CD4-positive, alpha-beta T cell (primary cell): ENCODE data around the gene OPCML. TPM values are rescaled to one million over a fixed set of nuclear protein-coding genes. Genes with fewer than 3 reads are reported as not detected.

ENCODE experiments used
- ATAC-seq: fragments of 200-7000 bp; cut with Tn5 transposase; one replicate; pipeline ENCODE4 v1.10.0; 2022; ENCODE audit warnings: mild to moderate bottlenecking; ENCODE audit not compliant: poor library complexity
- CTCF ChIA-PET: fragments of 350-600 bp; sonication (Branson Sonifier 250); formaldehyde crosslinking; loops from one replicate; lab custom pipeline; 2021; ENCODE audit warnings: antibody characterized with exemption, inconsistent platforms; lab: Charles Lee
- POLR2A ChIA-PET: fragments of 350-600 bp; sonication (Branson Sonifier 250); formaldehyde crosslinking; loops from one replicate; lab custom pipeline; 2021; ENCODE audit warnings: antibody characterized with exemption, inconsistent platforms; lab: Charles Lee
- DNase-seq, 14 experiments: peaks; one replicate each; pipeline ENCODE4 v3.0.0-alpha.2; 2013 to 2020; ENCODE audit warnings: mixed read lengths in 2 of 14
- H3K27ac ChIP-seq, 2 donors: one replicate each; pipeline versions ENCODE4 v1.5.1 to v1.7.0; 2013; ENCODE audit warnings: low read length in 2 of 2, low read depth in 1 of 2, mild to moderate bottlenecking in 1 of 2
- H3K27me3 ChIP-seq, 2 experiments: 1 replicate in 1 of 2; 2 replicates in 1 of 2; pipeline versions ENCODE4 v1.6.1 to v1.7.0; 2013; ENCODE audit warnings: low read length in 2 of 2, control low read depth in 1 of 2, mild to moderate bottlenecking in 1 of 2, moderate library complexity in 1 of 2; ENCODE audit not compliant: insufficient read depth in 2 of 2, control insufficient read depth in 1 of 2
- H3K36me3 ChIP-seq: one replicate; pipeline ENCODE4 v1.6.1; 2013; ENCODE audit warnings: low read length, control low read depth; ENCODE audit not compliant: insufficient read depth
- H3K4me1 ChIP-seq: one replicate; pipeline ENCODE4 v1.6.1; 2013; ENCODE audit warnings: low read length, control low read depth; ENCODE audit not compliant: insufficient read depth
- H3K4me3 ChIP-seq: one replicate; pipeline ENCODE4 v1.5.1; 2013; ENCODE audit warnings: mild to moderate bottlenecking, low read length, moderate library complexity
- H3K9me3 ChIP-seq, 2 experiments: 1 replicate in 1 of 2; 2 replicates in 1 of 2; pipeline versions ENCODE4 v1.6.1 to v1.7.0; 2013; ENCODE audit warnings: low read length in 2 of 2, mild to moderate bottlenecking in 2 of 2, control low read depth in 1 of 2, moderate library complexity in 1 of 2; ENCODE audit not compliant: control insufficient read depth in 1 of 2, insufficient read depth in 1 of 2
- H3K27ac Mint-ChIP-seq: one replicate; pipeline ENCODE4 v1.8.0; 2020; ENCODE audit warnings: mixed read lengths
- H3K27me3 Mint-ChIP-seq: one replicate; pipeline ENCODE4 v1.8.0; 2021; ENCODE audit warnings: mixed read lengths
- H3K36me3 Mint-ChIP-seq: one replicate; pipeline ENCODE4 v1.8.0; 2021; ENCODE audit warnings: low read depth, mixed read lengths
- H3K4me1 Mint-ChIP-seq: one replicate; pipeline ENCODE4 v1.8.0; 2021; ENCODE audit warnings: low read depth, mixed read lengths
- H3K4me3 Mint-ChIP-seq: one replicate; pipeline ENCODE4 v1.8.0; 2020; ENCODE audit warnings: mild to moderate bottlenecking, mixed read lengths
- H3K9me3 Mint-ChIP-seq: one replicate; pipeline ENCODE4 v1.8.0; 2020; ENCODE audit warnings: mixed read lengths
- CTCF ChIP-seq: fragments of 200-600 bp; IDR thresholded peaks from one replicate; pipeline ENCODE4 v1.8.0; 2022; ENCODE audit warnings: antibody characterized with exemption, mild to moderate bottlenecking
- intact Hi-C, 2 experiments: fragments of 100-400 bp; cut with DNase I in 1 of 2; cut with micrococcal nuclease in 1 of 2; formaldehyde crosslinking; loops; one replicate each; pipeline versions ENCODE4 v1.15.1 to v1.9.0; 2023 to 2025; cut with DNase I, micrococcal nuclease
- total RNA-seq, 174 experiments: library from RNA in 2 of 174; stranded (reverse) in 2 of 174; gene quantifications; one replicate each; pipeline ENCODE4 v1.2.3 and lab custom pipeline; 2021 to 2026

The OPCML gene
- total RNA-seq, 2 experiments from 2014 or later, result not detected

GRCh38 chr11:133191931-133192330, 340.4 kb downstream of the OPCML start:
- no peak for ATAC-seq
- Histone ChIP-seq H3K36me3 (no peaks in the 10 kb centered on the region), H3K4me3 (no peak overlapping the region), H3K27ac (no peak overlapping the region), H3K4me1 (no peaks in the 10 kb centered on the region), H3K9me3 (peaks cover 0 to 5% of the 10 kb centered on the region in 2 experiments), H3K27me3 (peaks cover 0 to 2% of the 10 kb centered on the region in 2 experiments)
- intact Hi-C loops, result no loop called here
- Mint-ChIP-seq H3K27me3 (peaks cover 23% of the 10 kb centered on the region), H3K27ac (no peak overlapping the region), H3K36me3 (no peaks in the 10 kb centered on the region), H3K9me3 (no peaks in the 10 kb centered on the region), H3K4me1 (no peaks in the 10 kb centered on the region), H3K4me3 (no peak overlapping the region)
- DNase-seq, result no peak
- ChIA-PET CTCF (no interaction called here), POLR2A (no interaction called here)
- no peak for TF ChIP-seq CTCF

- CTCF ChIA-PET, result no interaction called here
- POLR2A ChIA-PET, result no interaction called here
- Mint-ChIP-seq H3K4me1 (no peaks in the 10 kb centered on the region), H3K27ac (no peak overlapping the region), H3K27me3 (peaks cover 3% of the 10 kb centered on the region), H3K4me3 (no peak overlapping the region), H3K9me3 (no peaks in the 10 kb centered on the region), H3K36me3 (no peaks in the 10 kb centered on the region)
- no peaks in the 10 kb centered on the region for H3K36me3 ChIP-seq
- H3K27me3 ChIP-seq, result no peaks in the 10 kb centered on the region
- no peaks in the 10 kb centered on the region for H3K4me1 ChIP-seq
- no peak overlapping the region for H3K4me3 ChIP-seq
- intact Hi-C loops, result no loop called here
- ATAC-seq (no peak), DNase-seq (no peak)
- no peak overlapping the region for H3K27ac ChIP-seq
- no peak for TF ChIP-seq CTCF
- H3K9me3 ChIP-seq, result peaks cover 0 to 7% of the 10 kb centered on the region in 2 experiments
Observed at GRCh38 chr11:133181667-133182066, 350.6 kb downstream of the OPCML start.

- no peak for DNase-seq
- Mint-ChIP-seq H3K27ac (no peak overlapping the region), H3K27me3 (peaks cover 3% of the 10 kb centered on the region)
Observed at GRCh38 chr11:133181066-133181465, 351.2 kb downstream of the OPCML start.

More at GRCh38 chr11:133181066-133181465, 351.2 kb downstream of the OPCML start:
- Histone ChIP-seq H3K4me3 (no peak overlapping the region), H3K27ac (no peak overlapping the region), H3K27me3 (no peaks in the 10 kb centered on the region), H3K9me3 (peaks cover 0 to 8% of the 10 kb centered on the region in 2 experiments), H3K4me1 (no peaks in the 10 kb centered on the region), H3K36me3 (no peaks in the 10 kb centered on the region)
- no peak for ATAC-seq
- Mint-ChIP-seq H3K9me3 (no peaks in the 10 kb centered on the region), H3K36me3 (no peaks in the 10 kb centered on the region), H3K4me3 (no peak overlapping the region), H3K4me1 (no peaks in the 10 kb centered on the region)
- ChIA-PET POLR2A (no interaction called here), CTCF (no interaction called here)
- no peak for TF ChIP-seq CTCF
- intact Hi-C loops, result no loop called here
